Natural killer cell treated with Interleukin-12 subunit alpha and Interleukin-12 subunit beta and Interleukin-15 and Interleukin-18, amount 100 ng/mL, for 72 hours (primary cell): Measurements from ENCODE around the gene HK1. TPM values are rescaled to one million over a fixed set of nuclear protein-coding genes. Genes with fewer than 3 reads are reported as not detected.
A peak's percentile ranks its signal among the peaks of the same experiment; 100 is the strongest.
"Not testable (repeated sequence)": the region's sequence is repeated elsewhere in the genome, so short reads cannot be mapped to it uniquely, and the experiment has no call there.

Experiments
- ATAC-seq, 2 donors: fragments of 150-1000 bp; cut with Tn5 transposase in 1 of 2; sonication (Bioruptor Pico), chemical (Tn5 transposase) in 1 of 2; 2 replicates each; pipeline ENCODE4 v1.10.0; 2021
- DNase-seq: peaks from one replicate; pipeline ENCODE4 v3.0.0; 2022; ENCODE audit warnings: low spot score
- H3K27ac Mint-ChIP-seq, 2 donors: 1 replicate in 1 of 2; 2 replicates in 1 of 2; pipeline ENCODE4 v1.8.0; 2022; ENCODE audit warnings: mixed read lengths in 2 of 2, mild to moderate bottlenecking in 1 of 2, moderate library complexity in 1 of 2
- H3K27me3 Mint-ChIP-seq, 2 donors: 1 replicate in 1 of 2; 2 replicates in 1 of 2; pipeline ENCODE4 v1.8.0; 2022; ENCODE audit warnings: mixed read lengths in 2 of 2
- H3K36me3 Mint-ChIP-seq: one replicate; pipeline ENCODE4 v1.8.0; 2022; ENCODE audit warnings: mixed read lengths
- H3K4me1 Mint-ChIP-seq, 2 donors: 1 replicate in 1 of 2; 2 replicates in 1 of 2; pipeline ENCODE4 v1.8.0; 2022; ENCODE audit warnings: low read depth in 2 of 2, mixed read lengths in 2 of 2, mild to moderate bottlenecking in 1 of 2
- H3K4me3 Mint-ChIP-seq: one replicate; pipeline ENCODE4 v1.8.0; 2022; ENCODE audit warnings: mixed read lengths
- H3K9me3 Mint-ChIP-seq: 2 replicates; pipeline ENCODE4 v1.8.0; 2022; ENCODE audit warnings: mixed read lengths
- total RNA-seq, 2 donors: library from RNA; stranded (reverse); gene quantifications; one replicate each; pipeline ENCODE4 v1.2.3, GENCODE V29; 2022

Gene HK1
- total RNA-seq, 2 donors from 2014 or later = 169 to 185 TPM

DNA sequence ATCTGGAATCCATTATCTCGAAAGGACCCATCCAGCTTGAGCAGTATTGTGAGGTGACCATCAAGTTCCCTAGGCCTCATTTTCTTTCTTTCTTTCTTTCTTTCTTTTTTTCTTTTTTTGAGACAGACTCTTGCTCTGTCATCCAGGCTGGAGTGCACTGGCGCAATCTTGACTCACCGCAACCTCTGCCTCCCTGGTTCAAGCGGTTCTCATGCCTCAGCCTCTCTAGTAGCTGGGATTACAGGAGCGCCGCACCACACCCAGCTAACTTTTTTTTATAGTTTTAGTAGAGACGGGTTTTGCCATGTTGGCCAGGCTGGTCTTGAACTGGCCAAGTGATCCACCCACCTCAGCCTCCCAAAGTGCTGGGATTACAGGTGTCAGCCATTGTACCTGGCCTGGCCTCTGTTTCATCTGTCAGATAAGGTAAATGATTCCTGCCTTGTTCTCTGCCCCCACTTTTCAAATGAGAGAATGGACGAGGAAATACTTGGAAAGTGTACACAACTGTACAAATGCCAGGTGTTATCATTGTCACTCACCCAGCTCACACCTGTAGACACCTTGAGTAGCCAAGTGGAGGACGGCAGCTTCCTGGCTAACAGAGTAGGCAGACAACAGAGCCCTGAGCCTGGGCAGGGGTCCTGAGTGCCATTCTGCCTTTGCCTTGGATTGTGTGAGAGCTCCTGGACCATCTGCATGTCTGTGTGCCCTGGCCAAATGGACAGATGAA lies 54.1 kb downstream of the HK1 start:
- no peak for ATAC-seq
- no peak overlapping the region for H3K4me3 Mint-ChIP-seq
- H3K36me3 Mint-ChIP-seq = no peaks in the 10 kb centered on the region
- H3K4me1 Mint-ChIP-seq = peaks cover 53 to 56% of the 10 kb centered on the region in 2 donors
- H3K9me3 Mint-ChIP-seq = no peaks in the 10 kb centered on the region
- H3K27me3 Mint-ChIP-seq = no peaks in the 10 kb centered on the region
- DNase-seq = no peak
- no peak overlapping the region for H3K27ac Mint-ChIP-seq

DNA sequence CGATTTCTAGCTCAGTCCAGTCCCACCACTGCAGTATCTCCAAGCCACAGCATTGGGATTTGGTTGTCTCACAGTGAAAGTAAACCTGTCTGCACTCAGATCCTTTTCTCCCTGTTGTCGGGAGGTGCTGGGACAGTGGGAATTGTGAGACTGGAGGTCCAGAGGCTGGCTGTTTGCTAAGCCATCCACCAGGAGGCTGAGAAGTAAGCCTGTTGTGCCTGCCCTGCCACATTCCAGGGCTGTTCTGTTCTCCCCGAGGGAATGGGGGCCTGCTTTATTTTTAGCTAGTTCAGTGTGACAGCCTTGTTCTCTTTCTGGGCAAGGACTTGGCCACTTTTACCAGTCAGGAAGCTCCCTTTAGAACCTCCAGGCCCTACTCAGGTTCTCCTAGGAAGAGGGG lies 54.9 kb downstream of the HK1 start:
- no peak overlapping the region for H3K27ac Mint-ChIP-seq
- peaks cover 53 to 54% of the 10 kb centered on the region in 2 donors for H3K4me1 Mint-ChIP-seq
- DNase-seq (no peak), ATAC-seq (no peak)
- H3K4me3 Mint-ChIP-seq = no peak overlapping the region
- H3K27me3 Mint-ChIP-seq = no peaks in the 10 kb centered on the region
- no peaks in the 10 kb centered on the region for H3K36me3 Mint-ChIP-seq
- H3K9me3 Mint-ChIP-seq = no peaks in the 10 kb centered on the region

DNA sequence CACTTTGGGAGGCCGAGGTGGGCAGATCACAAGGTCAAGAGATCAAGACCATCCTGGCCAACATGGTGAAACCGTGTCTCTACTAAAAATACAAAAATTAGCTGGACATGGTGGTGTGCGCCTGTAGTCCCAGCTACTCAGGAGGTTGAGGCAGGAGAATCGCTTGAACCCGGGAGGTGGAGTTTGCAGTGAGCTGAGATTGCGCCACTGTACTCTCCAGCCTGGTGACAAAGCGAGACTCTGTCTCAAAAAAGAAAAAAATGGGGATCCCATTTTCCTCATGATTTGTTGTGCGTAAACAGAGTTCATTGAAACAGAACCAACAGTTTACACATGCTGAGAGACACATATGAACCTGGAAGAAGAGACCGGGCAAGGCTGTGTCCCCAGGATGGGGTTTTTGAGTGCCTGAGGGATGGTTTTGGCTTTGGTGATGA lies 55.6 kb downstream of the HK1 start:
- not testable (repeated sequence) for H3K36me3 Mint-ChIP-seq, H3K27me3 Mint-ChIP-seq, ATAC-seq, H3K9me3 Mint-ChIP-seq, DNase-seq
- Mint-ChIP-seq H3K4me3 (peak overlapping the region; percentile 78), H3K4me1 (peaks cover 52 to 53% of the 10 kb centered on the region in 2 donors), H3K27ac (peak overlapping the region in 1 of 2 donors; percentile 86)

DNA sequence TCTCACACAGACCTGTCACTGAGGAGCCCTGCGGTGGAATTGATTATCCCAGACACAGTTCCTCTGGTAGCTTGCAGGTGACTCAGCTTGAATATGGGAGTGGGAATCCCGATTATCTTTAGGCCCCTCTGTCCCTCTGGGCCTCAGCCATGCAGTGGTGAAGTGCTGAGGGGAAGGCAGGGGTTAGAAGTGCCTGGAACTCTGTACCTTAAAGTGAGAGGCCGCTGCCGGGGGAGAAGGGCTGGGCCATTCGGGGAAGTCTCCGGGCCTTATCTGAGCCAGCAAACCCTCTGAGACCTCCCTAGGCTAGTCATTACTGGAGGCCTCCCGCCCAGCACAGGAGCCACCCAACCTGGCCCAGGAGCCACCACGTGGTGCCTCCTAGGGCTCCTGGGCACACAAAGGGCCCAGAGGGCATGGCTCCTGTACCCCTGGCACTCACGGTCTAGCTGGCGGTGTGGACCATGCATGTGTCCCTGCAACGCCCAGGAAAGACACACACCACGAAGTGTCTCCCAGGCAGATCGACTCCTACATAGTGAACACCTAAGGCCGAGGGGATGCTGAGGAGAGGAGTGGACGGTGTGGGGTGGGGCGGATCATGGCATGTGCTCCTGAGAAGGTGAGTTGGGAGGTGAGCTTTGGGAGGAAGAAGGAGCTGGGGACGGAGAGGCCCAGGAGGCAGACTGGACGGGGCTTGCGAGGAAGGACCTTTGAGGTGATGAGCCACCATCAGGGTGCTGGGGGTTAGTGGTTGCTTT lies 56.2 kb downstream of the HK1 start:
- no peaks in the 10 kb centered on the region for H3K9me3 Mint-ChIP-seq
- peak overlapping the region; percentile 78 for H3K4me3 Mint-ChIP-seq
- DNase-seq = no peak
- no peaks in the 10 kb centered on the region for H3K27me3 Mint-ChIP-seq
- H3K36me3 Mint-ChIP-seq = no peaks in the 10 kb centered on the region
- H3K27ac Mint-ChIP-seq = peak overlapping the region; percentile 70 to 86
- peak; percentile 6 to 53 for ATAC-seq
- H3K4me1 Mint-ChIP-seq = peaks cover 49 to 51% of the 10 kb centered on the region in 2 donors

DNA sequence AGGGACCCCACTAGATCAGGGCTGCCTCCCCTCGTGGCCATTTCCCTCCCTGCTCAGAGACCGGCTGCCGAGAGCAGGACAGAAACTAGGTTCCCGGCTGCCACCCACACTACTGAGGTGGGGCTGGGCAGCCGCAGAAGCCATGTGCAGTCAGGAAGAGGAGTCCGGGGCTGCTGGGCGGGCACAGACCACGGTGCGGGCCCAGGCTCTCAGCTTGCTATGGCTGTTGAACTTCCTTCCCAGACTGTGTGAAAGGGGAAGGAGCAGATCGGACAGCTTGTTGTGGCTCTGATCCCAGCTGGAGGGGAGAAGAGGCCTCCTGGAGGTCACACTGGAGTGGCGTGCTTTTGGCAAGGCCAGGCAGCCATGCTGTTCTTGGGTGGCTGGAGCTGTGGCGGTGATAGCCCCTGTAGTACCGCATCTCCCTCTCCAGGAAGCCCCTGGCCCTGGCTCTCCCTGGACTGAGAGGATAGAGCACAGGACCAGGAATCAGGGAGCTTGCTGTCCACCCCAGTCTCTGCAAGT lies 56.8 kb downstream of the HK1 start:
- peaks cover 50 to 54% of the 10 kb centered on the region in 2 donors for H3K4me1 Mint-ChIP-seq
- no peaks in the 10 kb centered on the region for H3K27me3 Mint-ChIP-seq
- peak overlapping the region; percentile 70 to 86 for H3K27ac Mint-ChIP-seq
- ATAC-seq (peak; percentile 80 to 82), DNase-seq (no peak)
- H3K9me3 Mint-ChIP-seq = no peaks in the 10 kb centered on the region
- no peaks in the 10 kb centered on the region for H3K36me3 Mint-ChIP-seq
- peak overlapping the region; percentile 78 for H3K4me3 Mint-ChIP-seq

DNA sequence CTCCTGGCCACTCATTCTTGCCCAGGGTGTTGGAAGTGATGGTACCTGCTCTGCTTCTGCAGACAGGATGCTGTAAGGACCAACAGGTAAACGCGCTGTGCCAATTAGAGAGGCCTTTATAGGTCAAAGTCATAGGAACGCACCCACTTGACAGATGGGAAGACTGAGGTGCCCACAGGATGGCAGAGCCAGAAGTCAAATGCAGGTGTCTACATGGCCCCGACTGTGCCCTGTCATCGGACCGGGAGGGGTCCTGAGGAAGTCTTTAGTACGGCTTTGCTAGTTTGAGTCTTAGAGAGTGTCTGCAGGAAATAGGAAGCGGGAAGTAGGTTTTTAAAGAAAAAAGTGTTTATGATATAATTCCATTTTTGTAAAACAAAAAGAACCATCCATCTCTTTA lies 57.3 kb downstream of the HK1 start:
- Mint-ChIP-seq H3K9me3 (no peaks in the 10 kb centered on the region), H3K27ac (peak overlapping the region; percentile 70 to 86), H3K4me3 (no peak overlapping the region), H3K27me3 (no peaks in the 10 kb centered on the region), H3K36me3 (no peaks in the 10 kb centered on the region), H3K4me1 (peaks cover 51 to 53% of the 10 kb centered on the region in 2 donors)
- ATAC-seq (no peak), DNase-seq (no peak)

DNA sequence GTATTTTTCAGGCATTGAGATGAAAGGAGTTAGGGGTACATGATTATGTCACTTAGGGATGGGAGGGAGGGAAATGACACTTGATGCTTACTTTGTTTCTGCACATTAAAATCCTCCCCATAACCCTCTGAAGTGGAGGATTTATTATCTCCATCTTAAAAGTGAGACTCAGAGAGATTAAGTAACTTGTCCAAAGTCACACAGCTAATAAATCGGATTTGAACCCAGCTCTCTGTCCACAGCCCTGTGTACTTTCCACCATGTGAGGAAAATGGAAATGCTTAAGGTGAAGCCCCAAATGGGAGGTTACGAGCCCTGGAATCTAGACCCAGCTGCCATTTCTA lies 58.6 kb downstream of the HK1 start:
- Mint-ChIP-seq H3K36me3 (no peaks in the 10 kb centered on the region), H3K27ac (no peak overlapping the region), H3K9me3 (no peaks in the 10 kb centered on the region), H3K4me1 (peaks cover 53 to 59% of the 10 kb centered on the region in 2 donors), H3K4me3 (no peak overlapping the region), H3K27me3 (no peaks in the 10 kb centered on the region)
- no peak for ATAC-seq
- no peak for DNase-seq

DNA sequence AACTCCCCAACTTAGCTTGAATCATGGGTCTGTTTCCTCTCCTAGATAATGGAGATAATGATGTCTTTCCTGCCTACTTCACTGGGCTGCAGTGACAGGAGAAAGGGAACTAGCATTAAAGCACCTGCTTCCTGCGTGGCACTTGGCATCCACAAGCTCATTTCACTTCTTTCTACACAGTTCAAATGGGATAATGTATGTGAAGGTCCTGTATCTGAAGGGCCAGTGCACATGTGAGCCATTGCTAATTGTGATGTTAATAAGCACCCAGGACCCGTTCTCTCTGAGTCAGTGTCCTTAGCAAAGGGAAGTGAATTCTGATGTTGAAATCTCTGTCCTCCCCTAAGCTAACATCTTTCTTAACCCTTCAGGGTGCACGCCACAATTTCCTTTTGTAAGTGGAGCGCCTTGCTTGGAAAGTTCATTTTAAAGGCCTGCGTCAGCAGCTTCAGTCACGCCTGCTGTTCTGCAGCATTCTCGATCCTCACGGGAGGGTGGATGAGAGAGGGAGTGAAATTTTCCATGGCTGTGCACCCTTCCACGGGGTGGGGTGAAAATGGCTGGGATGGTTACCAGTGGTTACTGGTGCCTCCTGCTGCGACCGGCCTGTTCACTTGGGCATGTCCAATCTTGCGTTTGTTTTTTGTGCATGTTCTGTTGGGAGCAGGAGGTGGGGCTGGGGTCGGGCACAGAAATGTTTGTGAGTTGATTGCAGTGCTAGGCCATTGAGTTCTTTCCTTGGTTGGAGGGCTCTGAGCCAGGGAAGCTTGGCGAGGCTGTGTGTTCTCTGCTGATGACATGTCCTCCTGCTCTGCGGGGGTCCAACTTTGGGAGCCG lies 59.2 kb downstream of the HK1 start:
- H3K9me3 Mint-ChIP-seq = no peaks in the 10 kb centered on the region
- H3K27ac Mint-ChIP-seq = no peak overlapping the region
- peak in 1 of 2 donors; percentile 35 for ATAC-seq
- no peak overlapping the region for H3K4me3 Mint-ChIP-seq
- no peak for DNase-seq
- peaks cover 53 to 60% of the 10 kb centered on the region in 2 donors for H3K4me1 Mint-ChIP-seq
- H3K27me3 Mint-ChIP-seq = no peaks in the 10 kb centered on the region
- H3K36me3 Mint-ChIP-seq = no peaks in the 10 kb centered on the region

DNA sequence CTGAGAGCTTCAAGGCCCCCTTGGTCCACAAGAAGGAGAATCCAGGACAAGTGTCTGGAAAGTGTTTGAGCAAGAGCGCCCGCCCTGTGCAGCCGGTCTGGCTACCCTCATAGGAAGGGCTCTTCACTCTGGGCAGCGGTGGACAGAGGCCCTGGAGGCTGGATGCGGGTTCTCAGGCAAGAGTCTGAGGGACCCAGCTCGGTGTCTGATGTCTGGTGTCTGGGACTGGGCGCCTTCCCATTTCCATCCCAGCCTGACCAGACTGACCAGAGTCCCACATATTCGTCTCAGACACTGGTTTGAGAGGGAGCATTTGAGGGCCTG lies 59.8 kb downstream of the HK1 start:
- H3K4me1 Mint-ChIP-seq = peaks cover 53 to 62% of the 10 kb centered on the region in 2 donors
- ATAC-seq = no peak
- H3K27ac Mint-ChIP-seq = peak overlapping the region in 1 of 2 donors; percentile 4
- H3K9me3 Mint-ChIP-seq = no peaks in the 10 kb centered on the region
- no peaks in the 10 kb centered on the region for H3K27me3 Mint-ChIP-seq
- no peaks in the 10 kb centered on the region for H3K36me3 Mint-ChIP-seq
- DNase-seq = no peak
- no peak overlapping the region for H3K4me3 Mint-ChIP-seq

DNA sequence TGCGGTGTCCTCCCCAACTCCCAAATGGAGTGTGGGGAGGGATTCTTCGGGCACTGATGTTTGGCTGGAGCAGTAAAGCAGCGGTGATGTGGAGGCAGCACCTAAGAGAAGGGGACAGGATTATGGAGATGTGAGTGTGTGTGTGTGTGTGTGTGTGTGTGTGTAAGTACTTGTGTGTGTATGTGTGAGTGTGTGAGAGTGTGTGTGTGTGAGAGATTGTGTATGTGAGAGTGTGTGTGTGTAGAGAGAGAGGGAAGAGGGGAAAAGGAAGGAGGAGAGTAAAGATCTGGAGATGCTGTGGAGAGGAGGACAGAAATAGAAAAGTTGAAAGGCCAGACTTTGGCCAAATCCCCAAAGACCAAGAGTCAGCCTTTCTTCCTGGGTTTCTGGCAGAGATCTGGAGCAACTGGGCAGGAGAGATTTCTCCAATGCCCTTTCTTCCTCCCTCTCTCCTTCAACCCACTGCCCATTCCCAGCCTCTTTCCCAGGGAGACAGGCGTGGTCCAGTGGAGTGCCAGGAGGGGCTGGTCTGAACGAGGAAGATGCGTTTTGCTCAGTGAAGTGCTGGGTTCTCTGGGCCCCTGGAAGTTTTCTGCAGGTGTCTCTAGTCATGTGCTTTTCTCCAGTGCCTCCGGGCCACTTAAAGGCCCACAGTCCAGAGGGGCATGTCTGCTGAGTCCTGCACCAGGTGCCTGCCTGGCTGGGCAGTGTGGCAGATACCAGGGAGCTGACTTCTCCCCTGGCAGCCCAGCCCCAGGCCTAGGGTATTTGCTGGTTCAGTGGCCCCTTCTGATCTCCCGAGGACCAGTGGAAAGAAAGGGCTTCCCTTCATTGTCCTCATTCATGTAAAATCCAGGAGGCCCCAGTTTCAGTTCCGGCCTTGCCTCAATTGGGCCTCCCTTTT lies 60.5 kb downstream of the HK1 start:
- Mint-ChIP-seq H3K27me3 (no peaks in the 10 kb centered on the region), H3K36me3 (no peaks in the 10 kb centered on the region), H3K9me3 (no peaks in the 10 kb centered on the region), H3K4me1 (peaks cover 56 to 65% of the 10 kb centered on the region in 2 donors), H3K27ac (peak overlapping the region in 1 of 2 donors; percentile 4), H3K4me3 (no peak overlapping the region)
- DNase-seq = no peak
- ATAC-seq = no peak

DNA sequence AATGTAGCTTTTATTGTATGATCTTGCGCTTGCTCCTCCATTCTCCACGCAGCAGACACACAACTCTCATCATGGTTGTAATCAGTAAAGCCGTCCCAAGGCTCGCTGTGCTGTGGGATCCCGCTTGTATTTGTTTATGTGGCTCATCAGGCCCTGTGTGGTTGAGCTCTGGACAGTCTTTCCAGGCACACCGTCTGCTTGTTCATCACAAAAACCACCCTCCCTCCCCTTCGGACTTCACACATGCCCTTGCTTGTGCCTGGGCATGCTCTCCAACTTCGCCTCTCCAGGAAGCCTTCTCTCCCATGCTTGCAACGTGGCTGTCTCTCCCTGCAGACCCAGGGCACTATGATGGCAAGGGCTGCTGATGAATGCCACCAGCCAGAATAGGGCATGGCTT lies 62.4 kb downstream of the HK1 start:
- Mint-ChIP-seq H3K4me3 (no peak overlapping the region), H3K36me3 (peaks cover 4% of the 10 kb centered on the region)

DNA sequence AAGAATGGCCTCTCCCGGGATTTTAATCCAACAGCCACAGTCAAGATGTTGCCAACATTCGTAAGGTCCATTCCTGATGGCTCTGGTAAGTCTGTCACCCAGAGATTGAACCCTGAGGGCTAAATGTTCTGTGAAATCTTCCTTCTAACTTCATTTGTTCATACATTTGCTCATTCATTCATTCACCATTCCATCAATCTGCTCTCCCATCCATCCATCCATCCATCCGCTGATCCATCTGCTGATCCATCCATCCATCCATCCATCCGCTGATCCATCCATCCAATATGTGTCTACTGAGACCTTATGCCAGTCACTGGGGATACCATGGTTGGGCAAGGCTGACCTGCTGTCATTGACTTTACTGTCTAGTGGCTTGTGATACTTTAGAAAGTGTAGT lies 65.6 kb downstream of the HK1 start:
- Mint-ChIP-seq H3K27me3 (no peaks in the 10 kb centered on the region), H3K27ac (no peak overlapping the region), H3K4me1 (peaks cover 49 to 54% of the 10 kb centered on the region in 2 donors), H3K4me3 (no peak overlapping the region), H3K36me3 (peaks cover 4% of the 10 kb centered on the region), H3K9me3 (no peaks in the 10 kb centered on the region)
- ATAC-seq = no peak
- DNase-seq = no peak

More for the DNA sequence above, 62.4 kb downstream of the HK1 start:
- H3K27me3 Mint-ChIP-seq = no peaks in the 10 kb centered on the region
- H3K9me3 Mint-ChIP-seq = no peaks in the 10 kb centered on the region
- H3K27ac Mint-ChIP-seq = no peak overlapping the region
- peaks cover 57 to 59% of the 10 kb centered on the region in 2 donors for H3K4me1 Mint-ChIP-seq
- ATAC-seq (no peak), DNase-seq (no peak)
